C4-2B (cell line): ENCODE data around the gene FNDC3B.

ENCODE experiments used
- ZFX ChIP-seq: fragments of 450-650 bp; IDR thresholded peaks from 2 replicates; pipeline ENCODE4 v1.6.1; 2017
- TF ChIP-seq, protein P1 (sequence below): fragments of 450-650 bp; conservative IDR thresholded peaks from 2 replicates; pipeline ENCODE4 v1.5.1; 2017; ENCODE audit warnings: mild to moderate bottlenecking

GRCh38 chr3:172147113-172147818 lies 107.9 kb downstream of the FNDC3B start:
- TF ChIP-seq, protein P1, sequence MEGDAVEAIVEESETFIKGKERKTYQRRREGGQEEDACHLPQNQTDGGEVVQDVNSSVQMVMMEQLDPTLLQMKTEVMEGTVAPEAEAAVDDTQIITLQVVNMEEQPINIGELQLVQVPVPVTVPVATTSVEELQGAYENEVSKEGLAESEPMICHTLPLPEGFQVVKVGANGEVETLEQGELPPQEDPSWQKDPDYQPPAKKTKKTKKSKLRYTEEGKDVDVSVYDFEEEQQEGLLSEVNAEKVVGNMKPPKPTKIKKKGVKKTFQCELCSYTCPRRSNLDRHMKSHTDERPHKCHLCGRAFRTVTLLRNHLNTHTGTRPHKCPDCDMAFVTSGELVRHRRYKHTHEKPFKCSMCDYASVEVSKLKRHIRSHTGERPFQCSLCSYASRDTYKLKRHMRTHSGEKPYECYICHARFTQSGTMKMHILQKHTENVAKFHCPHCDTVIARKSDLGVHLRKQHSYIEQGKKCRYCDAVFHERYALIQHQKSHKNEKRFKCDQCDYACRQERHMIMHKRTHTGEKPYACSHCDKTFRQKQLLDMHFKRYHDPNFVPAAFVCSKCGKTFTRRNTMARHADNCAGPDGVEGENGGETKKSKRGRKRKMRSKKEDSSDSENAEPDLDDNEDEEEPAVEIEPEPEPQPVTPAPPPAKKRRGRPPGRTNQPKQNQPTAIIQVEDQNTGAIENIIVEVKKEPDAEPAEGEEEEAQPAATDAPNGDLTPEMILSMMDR, result no peak
- no peak for TF ChIP-seq ZFX
